IMR-90 (cell line): ENCODE measurements around the gene RAPH1. TPM values are rescaled to one million over a fixed set of nuclear protein-coding genes. Genes with fewer than 3 reads are reported as not detected.

Experiments used
- ATAC-seq: fragments of 200-7000 bp; cut with Tn5 transposase; 2 replicates; pipeline ENCODE4 v1.9.1; 2020; ENCODE audit warnings: low read depth, mild to moderate bottlenecking, moderate library complexity
- BruUV-seq: library from RNA; stranded (reverse); fragments of 400-500 nt; replicated peaks from 2 replicates; lab custom pipeline; 2021; lab: Mats Ljungman, UMichigan
- CTCF ChIA-PET: fragments of 300-600 bp; formaldehyde crosslinking; extraction: SDS; loops from one replicate; lab custom pipeline; 2021; ENCODE audit warnings: antibody characterized with exemption; lab: Yijun Ruan, JAX
- POLR2A ChIA-PET: fragments of 300-600 bp; sonication (Branson Sonifier 250); formaldehyde crosslinking; loops from one replicate; lab custom pipeline; 2022; ENCODE audit warnings: antibody characterized with exemption; ENCODE audit not compliant: unreplicated experiment; lab: Charles Lee
- DNase-seq: peaks from one replicate; pipeline ENCODE4 v3.0.0; 2013
- H2AFZ ChIP-seq: replicated peaks from 2 replicates; pipeline ENCODE3; 2013; ENCODE audit warnings: low read length, mild to moderate bottlenecking; ENCODE audit not compliant: poor library complexity
- H2AK5ac ChIP-seq: 2 replicates; pipeline ENCODE4 v1.6.1; 2013; ENCODE audit warnings: low read depth, low read length, inconsistent platforms
- H2AK9ac ChIP-seq: replicated peaks from 2 replicates; pipeline ENCODE3; 2013; ENCODE audit warnings: mild to moderate bottlenecking, low read depth, low read length, moderate library complexity; ENCODE audit not compliant: poor library complexity
- H2BK120ac ChIP-seq: 2 replicates; pipeline ENCODE4 v1.6.1; 2013; ENCODE audit warnings: low read depth, low read length, inconsistent platforms
- H2BK15ac ChIP-seq: 3 replicates; pipeline ENCODE4 v1.6.1; 2013; ENCODE audit warnings: low read depth, low read length, inconsistent platforms
- H2BK20ac ChIP-seq: 2 replicates; pipeline ENCODE4 v1.6.1; 2013; ENCODE audit warnings: low read depth, mild to moderate bottlenecking, inconsistent platforms, low read length, moderate library complexity
- H2BK5ac ChIP-seq: 2 replicates; pipeline ENCODE4 v1.6.1; 2013; ENCODE audit warnings: mild to moderate bottlenecking, low read depth, low read length, inconsistent platforms; ENCODE audit not compliant: poor library complexity, severe bottlenecking
- H3K14ac ChIP-seq: replicated peaks from 2 replicates; pipeline ENCODE4 v1.6.1; 2013; ENCODE audit warnings: low read depth, low read length, inconsistent platforms
- H3K18ac ChIP-seq: 2 replicates; pipeline ENCODE4 v1.6.1; 2013; ENCODE audit warnings: low read depth, low read length, control low read depth
- H3K23ac ChIP-seq: 2 replicates; pipeline ENCODE4 v1.6.1; 2013; ENCODE audit warnings: low read depth, low read length, inconsistent platforms
- H3K27ac ChIP-seq: 2 replicates; pipeline ENCODE4 v1.5.1; 2013; ENCODE audit warnings: mild to moderate bottlenecking, control low read depth, low read length; ENCODE audit not compliant: insufficient read depth
- H3K27me3 ChIP-seq: 2 replicates; pipeline ENCODE4 v1.6.1; 2013; ENCODE audit warnings: low read length; ENCODE audit not compliant: control insufficient read depth, insufficient read depth
- H3K36me3 ChIP-seq: 2 replicates; pipeline ENCODE4 v1.6.1; 2013; ENCODE audit warnings: low read length, mixed read lengths; ENCODE audit not compliant: control insufficient read depth, insufficient read depth
- H3K4ac ChIP-seq: 2 replicates; pipeline ENCODE4 v1.6.1; 2013; ENCODE audit warnings: low read depth, low read length, inconsistent platforms
- H3K4me1 ChIP-seq: 2 replicates; pipeline ENCODE4 v1.6.1; 2013; ENCODE audit warnings: low read length, mixed read lengths; ENCODE audit not compliant: control insufficient read depth, insufficient read depth
- H3K4me2 ChIP-seq: 2 replicates; pipeline ENCODE4 v1.6.1; 2013; ENCODE audit warnings: low read depth, mild to moderate bottlenecking, control low read depth, low read length, moderate library complexity
- H3K4me3 ChIP-seq: 2 replicates; pipeline ENCODE4 v1.5.1; 2013; ENCODE audit warnings: low read depth, mild to moderate bottlenecking, control low read depth, low read length, moderate library complexity; ENCODE audit not compliant: insufficient read depth
- H3K56ac ChIP-seq: 2 replicates; pipeline ENCODE4 v1.6.1; 2013; ENCODE audit warnings: low read length, inconsistent platforms; ENCODE audit not compliant: insufficient read depth; ENCODE audit errors: extremely low read depth
- H3K79me1 ChIP-seq, 2 experiments: 2 replicates each; pipeline ENCODE4 v1.6.1; 2013; ENCODE audit warnings: low read length in 2 of 2, inconsistent platforms in 1 of 2, low read depth in 1 of 2
- H3K9ac ChIP-seq: 2 replicates; pipeline ENCODE4 v1.6.1; 2013; ENCODE audit warnings: low read depth, low read length, control low read depth
- H3K9me1 ChIP-seq: 2 replicates; pipeline ENCODE4 v1.6.1; 2013; ENCODE audit warnings: low read length, inconsistent platforms; ENCODE audit not compliant: insufficient read depth
- H3K9me3 ChIP-seq: 2 replicates; pipeline ENCODE4 v1.6.1; 2013; ENCODE audit warnings: low read length; ENCODE audit not compliant: control insufficient read depth, insufficient read depth
- H4K20me1 ChIP-seq: 2 replicates; pipeline ENCODE4 v1.6.1; 2013; ENCODE audit warnings: low read length, inconsistent platforms; ENCODE audit not compliant: insufficient read depth
- H4K5ac ChIP-seq: 2 replicates; pipeline ENCODE4 v1.6.1; 2013; ENCODE audit warnings: mild to moderate bottlenecking, low read depth, low read length, control low read depth
- H4K8ac ChIP-seq, 2 experiments: 2 replicates each; pipeline ENCODE4 v1.6.1; 2013; ENCODE audit warnings: low read depth in 2 of 2, low read length in 2 of 2, control low read depth in 1 of 2, inconsistent platforms in 1 of 2
- H4K91ac ChIP-seq: 2 replicates; pipeline ENCODE4 v1.6.1; 2013; ENCODE audit warnings: low read depth, low read length, inconsistent platforms; ENCODE audit not compliant: insufficient read depth
- CEBPB ChIP-seq: IDR thresholded peaks from 2 replicates; pipeline ENCODE4 v1.6.1; 2012; ENCODE audit warnings: low read depth, low read length, improper control_type of control experiment
- FOS ChIP-seq: fragments of 150-350 bp; IDR thresholded peaks from 2 replicates; pipeline ENCODE4 v1.6.1; 2016; ENCODE audit warnings: low read depth, low read length
- MAFK ChIP-seq: IDR thresholded peaks from 2 replicates; pipeline ENCODE4 v1.6.1; 2012; ENCODE audit warnings: low read depth, low read length, improper control_type of control experiment
- MAZ ChIP-seq: IDR thresholded peaks from 2 replicates; pipeline ENCODE4 v1.6.1; 2012; ENCODE audit warnings: low read depth, mild to moderate bottlenecking, low read length, improper control_type of control experiment, moderate library complexity, borderline replicate concordance
- MXI1 ChIP-seq: IDR thresholded peaks from 2 replicates; pipeline ENCODE4 v1.6.1; 2012; ENCODE audit warnings: low read depth, mild to moderate bottlenecking, low read length, moderate library complexity, borderline replicate concordance
- NFE2L2 ChIP-seq: fragments of 150-350 bp; IDR thresholded peaks from 2 replicates; pipeline ENCODE4 v1.6.1; 2016; ENCODE audit warnings: low read depth, mild to moderate bottlenecking, low read length
- POLR2A ChIP-seq: IDR thresholded peaks from 2 replicates; pipeline ENCODE4 v1.6.1; 2012; ENCODE audit warnings: mild to moderate bottlenecking, low read depth, low read length
- RAD21 ChIP-seq: IDR thresholded peaks from 2 replicates; pipeline ENCODE4 v1.6.1; 2012; ENCODE audit warnings: low read length, improper control_type of control experiment
- RCOR1 ChIP-seq: IDR thresholded peaks from 2 replicates; pipeline ENCODE4 v1.6.1; 2012; ENCODE audit warnings: mild to moderate bottlenecking, low read length, improper control_type of control experiment; ENCODE audit not compliant: insufficient replicate concordance
- RFX5 ChIP-seq: IDR thresholded peaks from 2 replicates; pipeline ENCODE4 v1.8.0; 2012; ENCODE audit warnings: low read depth, mild to moderate bottlenecking, low read length, moderate library complexity
- SMC3 ChIP-seq: fragments of 150-350 bp; IDR thresholded peaks from 2 replicates; pipeline ENCODE4 v1.6.1; 2016; ENCODE audit warnings: low read depth, mild to moderate bottlenecking, antibody characterized with exemption, low read length, moderate library complexity
- WGBS, 2 experiments: methylation state at CpG; one replicate each; pipeline versions ENCODE4 v1.1.5 to v1.1.7; 2013; ENCODE audit warnings: missing lambda C conversion rate in 2 of 2; ENCODE audit not compliant: insufficient read length in 1 of 2; ENCODE audit errors: extremely low coverage in 2 of 2; 5-methylcytosine and 5-hydroxymethylcytosine counted together
- dilution Hi-C: fragments of 300-500 bp; cut with HindIII; formaldehyde crosslinking; loops from one replicate; pipeline ENCODE4 v1.14.3; 2018; ENCODE audit warnings: low sequenced_read_pairs; ENCODE audit not compliant: unreplicated experiment
- in situ Hi-C: fragments of 300-500 bp; cut with MboI; formaldehyde crosslinking; loops from 3 replicates; pipeline ENCODE4 v1.14.3; 2019; ENCODE audit warnings: low sequenced_read_pairs, inconsistent platforms, mixed read lengths
- intact Hi-C: fragments of 100-400 bp; cut with micrococcal nuclease; formaldehyde crosslinking; loops from 2 replicates; pipeline ENCODE4 v1.10.0; 2022
- polyA plus RNA-seq, 3 experiments: library from polyadenylated mRNA; depleted of rRNA; stranded (reverse); fragments of >200 nt; gene quantifications; 2 replicates each; pipeline ENCODE4 v1.2.3, GENCODE V29; 2012; ENCODE audit warnings: low replicate concordance in 1 of 3
- total RNA-seq: library from RNA; depleted of rRNA; stranded (reverse); fragments of >200 nt; gene quantifications from 2 replicates; pipeline ENCODE4 v1.2.3, GENCODE V29; 2012
- TF ChIP-seq, protein P1 (sequence below): conservative IDR thresholded peaks from 2 replicates; pipeline ENCODE4 v1.5.1; 2012; ENCODE audit warnings: mild to moderate bottlenecking, low read depth, low read length, improper control_type of control experiment
- TF ChIP-seq, protein P2 (sequence below): fragments of 150-350 bp; IDR thresholded peaks from 2 replicates; pipeline ENCODE4 v1.6.1; 2016; ENCODE audit warnings: low read depth, mild to moderate bottlenecking, low read length, moderate library complexity, borderline replicate concordance
- TF ChIP-seq, protein P3 (sequence below): fragments of 150-350 bp; IDR thresholded peaks from 2 replicates; pipeline ENCODE4 v1.6.1; 2017; ENCODE audit warnings: mild to moderate bottlenecking, antibody characterized with exemption, low read length, low read depth

Gene RAPH1
- total and polyA plus RNA-seq, 2 of the 4 experiments (the other 2 are of a cell fraction): 7.5 to 15.1 TPM

DNA sequence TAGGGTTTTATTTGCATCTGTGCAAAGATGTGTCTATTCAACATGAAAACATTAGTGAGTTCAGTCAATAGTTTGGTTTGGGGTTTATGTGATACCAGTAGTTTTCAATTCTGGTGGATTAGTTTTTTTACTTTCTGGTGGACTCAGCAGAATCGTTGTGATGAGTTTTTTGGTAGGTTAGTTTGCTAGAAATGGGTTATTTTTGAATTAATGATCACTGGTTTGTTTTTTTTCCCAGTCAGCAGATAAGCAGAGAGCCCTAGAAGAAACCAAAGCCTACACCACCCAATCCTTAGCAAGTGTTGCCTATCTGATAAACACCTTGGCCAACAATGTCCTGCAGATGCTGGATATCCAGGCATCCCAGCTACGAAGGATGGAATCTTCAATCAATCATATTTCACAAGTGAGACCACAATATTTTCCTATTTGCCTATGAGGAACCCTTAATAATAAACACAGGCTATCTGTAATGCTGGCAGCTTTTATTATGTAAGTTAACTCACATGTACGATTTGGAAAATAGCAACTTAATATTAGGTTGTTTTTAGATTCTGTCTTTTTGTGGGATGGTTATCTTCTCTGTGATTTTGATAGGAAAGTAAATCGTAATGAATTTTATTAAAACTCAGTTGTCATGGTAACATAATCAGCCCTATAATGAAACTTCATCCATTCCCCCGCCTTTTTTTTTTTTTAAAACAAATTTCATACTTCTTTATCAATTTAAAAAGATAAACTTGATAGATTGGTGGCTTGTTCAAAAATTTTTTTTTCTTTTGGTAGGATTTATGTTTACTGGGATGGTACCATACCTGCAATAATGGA is 168.2 kb downstream of the RAPH1 start:
- no peak overlapping the region for H3K56ac ChIP-seq
- no peak overlapping the region for H2AK5ac ChIP-seq
- H3K23ac ChIP-seq: peak overlapping the region; percentile 38; the same call in 1 of the 2 replicates
- TF ChIP-seq, protein P1, sequence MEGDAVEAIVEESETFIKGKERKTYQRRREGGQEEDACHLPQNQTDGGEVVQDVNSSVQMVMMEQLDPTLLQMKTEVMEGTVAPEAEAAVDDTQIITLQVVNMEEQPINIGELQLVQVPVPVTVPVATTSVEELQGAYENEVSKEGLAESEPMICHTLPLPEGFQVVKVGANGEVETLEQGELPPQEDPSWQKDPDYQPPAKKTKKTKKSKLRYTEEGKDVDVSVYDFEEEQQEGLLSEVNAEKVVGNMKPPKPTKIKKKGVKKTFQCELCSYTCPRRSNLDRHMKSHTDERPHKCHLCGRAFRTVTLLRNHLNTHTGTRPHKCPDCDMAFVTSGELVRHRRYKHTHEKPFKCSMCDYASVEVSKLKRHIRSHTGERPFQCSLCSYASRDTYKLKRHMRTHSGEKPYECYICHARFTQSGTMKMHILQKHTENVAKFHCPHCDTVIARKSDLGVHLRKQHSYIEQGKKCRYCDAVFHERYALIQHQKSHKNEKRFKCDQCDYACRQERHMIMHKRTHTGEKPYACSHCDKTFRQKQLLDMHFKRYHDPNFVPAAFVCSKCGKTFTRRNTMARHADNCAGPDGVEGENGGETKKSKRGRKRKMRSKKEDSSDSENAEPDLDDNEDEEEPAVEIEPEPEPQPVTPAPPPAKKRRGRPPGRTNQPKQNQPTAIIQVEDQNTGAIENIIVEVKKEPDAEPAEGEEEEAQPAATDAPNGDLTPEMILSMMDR: no peak
- TF ChIP-seq SMC3: no peak
- TF ChIP-seq, protein P2, sequence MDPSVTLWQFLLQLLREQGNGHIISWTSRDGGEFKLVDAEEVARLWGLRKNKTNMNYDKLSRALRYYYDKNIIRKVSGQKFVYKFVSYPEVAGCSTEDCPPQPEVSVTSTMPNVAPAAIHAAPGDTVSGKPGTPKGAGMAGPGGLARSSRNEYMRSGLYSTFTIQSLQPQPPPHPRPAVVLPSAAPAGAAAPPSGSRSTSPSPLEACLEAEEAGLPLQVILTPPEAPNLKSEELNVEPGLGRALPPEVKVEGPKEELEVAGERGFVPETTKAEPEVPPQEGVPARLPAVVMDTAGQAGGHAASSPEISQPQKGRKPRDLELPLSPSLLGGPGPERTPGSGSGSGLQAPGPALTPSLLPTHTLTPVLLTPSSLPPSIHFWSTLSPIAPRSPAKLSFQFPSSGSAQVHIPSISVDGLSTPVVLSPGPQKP: no peak
- no peak for TF ChIP-seq RAD21
- TF ChIP-seq, protein P3, sequence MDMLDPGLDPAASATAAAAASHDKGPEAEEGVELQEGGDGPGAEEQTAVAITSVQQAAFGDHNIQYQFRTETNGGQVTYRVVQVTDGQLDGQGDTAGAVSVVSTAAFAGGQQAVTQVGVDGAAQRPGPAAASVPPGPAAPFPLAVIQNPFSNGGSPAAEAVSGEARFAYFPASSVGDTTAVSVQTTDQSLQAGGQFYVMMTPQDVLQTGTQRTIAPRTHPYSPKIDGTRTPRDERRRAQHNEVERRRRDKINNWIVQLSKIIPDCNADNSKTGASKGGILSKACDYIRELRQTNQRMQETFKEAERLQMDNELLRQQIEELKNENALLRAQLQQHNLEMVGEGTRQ: no peak
- TF ChIP-seq RFX5: no peak
- no peak for TF ChIP-seq FOS
- TF ChIP-seq NFE2L2: no peak
- no peak for TF ChIP-seq POLR2A
- no peak for TF ChIP-seq MAFK
- TF ChIP-seq MAZ: no peak
- TF ChIP-seq MXI1: no peak
- TF ChIP-seq CEBPB: no peak
- TF ChIP-seq RCOR1: no peak
- no peak overlapping the region for H3K4me3 ChIP-seq
- H3K4me2 ChIP-seq: no peak overlapping the region
- no CpG with 5 or more reads among the region's 5 CpGs for WGBS, 2 experiments
- H2BK15ac ChIP-seq: no peak overlapping the region
- H3K27ac ChIP-seq: no peak overlapping the region
- no peaks in the 10 kb centered on the region for H3K27me3 ChIP-seq
- H3K36me3 ChIP-seq: peaks cover 6% of the 10 kb centered on the region
- no peaks in the 10 kb centered on the region for H3K4me1 ChIP-seq
- no peak overlapping the region for H2BK120ac ChIP-seq
- H3K9me3 ChIP-seq: no peaks in the 10 kb centered on the region
- no peak overlapping the region for H4K91ac ChIP-seq
- H4K20me1 ChIP-seq: 0 out of 2 replicates have a peak, but pooled peaks cover 3% of the 10 kb centered on the region
- no peak overlapping the region for H3K18ac ChIP-seq
- POLR2A ChIA-PET: no interaction called here
- intact Hi-C loops: no loop called here
- ATAC-seq: no peak
- no peak overlapping the region for H3K4ac ChIP-seq
- BruUV-seq: no TSS peak
- in situ Hi-C loops: no loop called here
- H3K79me1 ChIP-seq: peaks cover 31 to 38% of the 10 kb centered on the region in 2 experiments; a peak in 3 of 4 replicates
- CTCF ChIA-PET: no interaction called here
- no peak overlapping the region for H3K9ac ChIP-seq
- no peak overlapping the region for H3K14ac ChIP-seq
- H4K8ac ChIP-seq: no peak overlapping the region
- no peak overlapping the region for H2AFZ ChIP-seq
- dilution Hi-C loops: no loop called here
- H2AK9ac ChIP-seq: no peak overlapping the region
- peaks cover 3% of the 10 kb centered on the region for H3K9me1 ChIP-seq
- H2BK20ac ChIP-seq: no peak overlapping the region
- no peak for DNase-seq
- H2BK5ac ChIP-seq: no peak overlapping the region
- H4K5ac ChIP-seq: no peak overlapping the region
